ENCODE results near the gene AIPL1. TPM values are rescaled to one million over a fixed set of nuclear protein-coding genes. Genes with fewer than 3 reads are reported as not detected.

The AIPL1 gene
- total RNA-seq, 2 experiments from 2014 or later: not detected

DNA sequence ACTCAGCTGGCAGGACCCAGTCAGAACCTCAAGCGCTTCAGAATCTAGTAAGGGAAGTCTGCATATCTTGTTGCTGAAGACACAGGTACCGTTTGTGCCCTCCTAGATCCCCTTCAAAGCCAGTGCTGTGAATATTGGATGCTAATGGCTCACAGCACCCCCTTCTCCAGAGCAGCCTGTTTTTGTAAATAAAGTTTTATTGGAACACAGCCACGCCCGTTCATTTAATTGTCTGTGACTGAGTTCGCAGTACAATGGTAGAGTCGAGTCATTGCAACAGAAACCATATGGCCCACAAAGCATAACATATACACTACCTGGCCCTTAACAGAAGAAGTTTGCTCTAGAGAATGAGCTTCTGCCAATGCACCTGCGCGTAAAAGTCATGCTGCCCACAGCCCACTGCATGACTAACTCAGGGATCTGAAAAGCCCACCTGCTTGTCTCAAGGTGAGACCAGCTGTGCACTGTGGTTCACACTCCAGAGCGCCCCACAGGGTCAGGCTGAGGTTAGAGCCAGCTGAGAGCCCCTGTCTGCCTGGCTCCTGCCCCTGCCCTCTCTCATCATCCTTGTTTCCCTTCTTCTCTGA is 48.8 kb downstream of the AIPL1 start:
- H4K20me1 ChIP-seq (ENCODE audit: insufficient read depth, low read length): no peaks in the 10 kb centered on the region
- no peak overlapping the region for H2AFZ ChIP-seq (ENCODE audit: low read length)
- no peak overlapping the region for H3K4me2 ChIP-seq (ENCODE audit: low read length)
- no peaks in the 10 kb centered on the region for H3K9me3 ChIP-seq (ENCODE audit: low read length)
- H3K9me2 ChIP-seq (ENCODE audit: insufficient read depth, low read length): no peaks in the 10 kb centered on the region
- H3K79me2 ChIP-seq (ENCODE audit: insufficient read depth, low read depth, low read length): no peaks in the 10 kb centered on the region
- intact Hi-C loops (cut with micrococcal nuclease; ENCODE audit: unreplicated experiment): no loop called here
- CTCF ChIA-PET (ENCODE audit: unreplicated experiment): no interaction called here
- no peak overlapping the region for H3K27ac ChIP-seq (ENCODE audit: low read depth, low read length, poor library complexity, severe bottlenecking)
- no peak for DNase-seq (ENCODE audit: low spot score)
- TF ChIP-seq EZH2phosphoT487 (IDR thresholded peaks at IDR 0.05; ENCODE audit: borderline replicate concordance, low read depth, low read length): no peak
- TF ChIP-seq, protein P1, sequence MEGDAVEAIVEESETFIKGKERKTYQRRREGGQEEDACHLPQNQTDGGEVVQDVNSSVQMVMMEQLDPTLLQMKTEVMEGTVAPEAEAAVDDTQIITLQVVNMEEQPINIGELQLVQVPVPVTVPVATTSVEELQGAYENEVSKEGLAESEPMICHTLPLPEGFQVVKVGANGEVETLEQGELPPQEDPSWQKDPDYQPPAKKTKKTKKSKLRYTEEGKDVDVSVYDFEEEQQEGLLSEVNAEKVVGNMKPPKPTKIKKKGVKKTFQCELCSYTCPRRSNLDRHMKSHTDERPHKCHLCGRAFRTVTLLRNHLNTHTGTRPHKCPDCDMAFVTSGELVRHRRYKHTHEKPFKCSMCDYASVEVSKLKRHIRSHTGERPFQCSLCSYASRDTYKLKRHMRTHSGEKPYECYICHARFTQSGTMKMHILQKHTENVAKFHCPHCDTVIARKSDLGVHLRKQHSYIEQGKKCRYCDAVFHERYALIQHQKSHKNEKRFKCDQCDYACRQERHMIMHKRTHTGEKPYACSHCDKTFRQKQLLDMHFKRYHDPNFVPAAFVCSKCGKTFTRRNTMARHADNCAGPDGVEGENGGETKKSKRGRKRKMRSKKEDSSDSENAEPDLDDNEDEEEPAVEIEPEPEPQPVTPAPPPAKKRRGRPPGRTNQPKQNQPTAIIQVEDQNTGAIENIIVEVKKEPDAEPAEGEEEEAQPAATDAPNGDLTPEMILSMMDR (conservative IDR thresholded peaks at IDR 0.05; ENCODE audit: low read length): no peak
- no TSS peak for BruUV-seq (replicated peaks)
- H3K4me1 ChIP-seq (ENCODE audit: insufficient read depth, low read length, poor library complexity, severe bottlenecking): no peaks in the 10 kb centered on the region
- H3K36me3 ChIP-seq (ENCODE audit: insufficient read depth, low read length): no peaks in the 10 kb centered on the region
- POLR2A ChIA-PET: interaction anchor here (0.6 kb wide), 1 partner anchor 84 kb away, joined by 9 read pairs; no protein-coding TSS in a partner anchor
- no peak overlapping the region for H3K4me3 ChIP-seq (ENCODE audit: low read depth, low read length, poor library complexity, severe bottlenecking)

- BruUV-seq (replicated peaks): no TSS peak
Observed at GRCh38 chr17:6384481-6384880, 50.4 kb downstream of the AIPL1 start.

More at GRCh38 chr17:6384481-6384880, 50.4 kb downstream of the AIPL1 start:
- ChIA-PET POLR2A (no interaction called here), CTCF (ENCODE audit: unreplicated experiment) (no interaction called here)
- H3K4me3 ChIP-seq (ENCODE audit: low read depth, low read length, poor library complexity, severe bottlenecking): no peak overlapping the region
- no peak overlapping the region for H2AFZ ChIP-seq (ENCODE audit: low read length)
- DNase-seq (ENCODE audit: low spot score): no peak
- no peaks in the 10 kb centered on the region for H4K20me1 ChIP-seq (ENCODE audit: insufficient read depth, low read length)
- TF ChIP-seq EZH2phosphoT487 (IDR thresholded peaks at IDR 0.05; ENCODE audit: borderline replicate concordance, low read depth, low read length): no peak
- TF ChIP-seq, protein P1 (conservative IDR thresholded peaks at IDR 0.05; ENCODE audit: low read length): no peak
- no peaks in the 10 kb centered on the region for H3K79me2 ChIP-seq (ENCODE audit: insufficient read depth, low read depth, low read length)
- no peak overlapping the region for H3K4me2 ChIP-seq (ENCODE audit: low read length)
- H3K4me1 ChIP-seq (ENCODE audit: insufficient read depth, low read length, poor library complexity, severe bottlenecking): no peaks in the 10 kb centered on the region
- no peaks in the 10 kb centered on the region for H3K9me3 ChIP-seq (ENCODE audit: low read length)
- H3K36me3 ChIP-seq (ENCODE audit: insufficient read depth, low read length): no peaks in the 10 kb centered on the region
- intact Hi-C loops (cut with micrococcal nuclease; ENCODE audit: unreplicated experiment): no loop called here
- no peaks in the 10 kb centered on the region for H3K9me2 ChIP-seq (ENCODE audit: insufficient read depth, low read length)
- H3K27ac ChIP-seq (ENCODE audit: low read depth, low read length, poor library complexity, severe bottlenecking): no peak overlapping the region
